HCT116 (cell line): Measurements from ENCODE around the gene PROCA1.

Experiments used
- EZH2 ChIP-seq: fragments of 200-600 bp; sonication (generic); IDR thresholded peaks from 2 replicates; pipeline ENCODE4 v1.6.1; 2017; ENCODE audit warnings: antibody characterized with exemption, mixed run types
- TF ChIP-seq, protein P1 (sequence below), 3 experiments: fragments of 200-600 bp in 1 of 3; sonication (generic) in 1 of 3; IDR thresholded peaks in 2 of 3; conservative IDR thresholded peaks in 1 of 3; 2 replicates each; pipeline ENCODE4 v1.5.1; 2012 to 2017; ENCODE audit warnings: low read depth in 2 of 3, low read length in 2 of 3, antibody characterized with exemption in 1 of 3, borderline replicate concordance in 1 of 3, control low read depth in 1 of 3, mild to moderate bottlenecking in 1 of 3, mixed read lengths in 1 of 3, mixed run types in 1 of 3, moderate library complexity in 1 of 3; ENCODE audit not compliant: insufficient read depth in 1 of 3

- TF ChIP-seq, protein P1, sequence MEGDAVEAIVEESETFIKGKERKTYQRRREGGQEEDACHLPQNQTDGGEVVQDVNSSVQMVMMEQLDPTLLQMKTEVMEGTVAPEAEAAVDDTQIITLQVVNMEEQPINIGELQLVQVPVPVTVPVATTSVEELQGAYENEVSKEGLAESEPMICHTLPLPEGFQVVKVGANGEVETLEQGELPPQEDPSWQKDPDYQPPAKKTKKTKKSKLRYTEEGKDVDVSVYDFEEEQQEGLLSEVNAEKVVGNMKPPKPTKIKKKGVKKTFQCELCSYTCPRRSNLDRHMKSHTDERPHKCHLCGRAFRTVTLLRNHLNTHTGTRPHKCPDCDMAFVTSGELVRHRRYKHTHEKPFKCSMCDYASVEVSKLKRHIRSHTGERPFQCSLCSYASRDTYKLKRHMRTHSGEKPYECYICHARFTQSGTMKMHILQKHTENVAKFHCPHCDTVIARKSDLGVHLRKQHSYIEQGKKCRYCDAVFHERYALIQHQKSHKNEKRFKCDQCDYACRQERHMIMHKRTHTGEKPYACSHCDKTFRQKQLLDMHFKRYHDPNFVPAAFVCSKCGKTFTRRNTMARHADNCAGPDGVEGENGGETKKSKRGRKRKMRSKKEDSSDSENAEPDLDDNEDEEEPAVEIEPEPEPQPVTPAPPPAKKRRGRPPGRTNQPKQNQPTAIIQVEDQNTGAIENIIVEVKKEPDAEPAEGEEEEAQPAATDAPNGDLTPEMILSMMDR (IDR thresholded peaks at IDR 0.05 in 2 of 3, conservative IDR thresholded peaks at IDR 0.05 in 1 of 3; ENCODE audit: borderline replicate concordance in 1 of 3, insufficient read depth in 1 of 3, low read depth in 2 of 3, low read length in 2 of 3) = peak; percentile 98 to 100 (median 98)
- no peak for TF ChIP-seq EZH2
Measured at GRCh38 chr17:28750178-28751047, 38.7 kb upstream of the PROCA1 start.
